ENCODE results near the gene NOC2L.
"Not testable (repeated sequence)": the region's sequence is repeated elsewhere in the genome, so short reads cannot be mapped to it uniquely, and the experiment has no call there.

Gene NOC2L

DNA sequence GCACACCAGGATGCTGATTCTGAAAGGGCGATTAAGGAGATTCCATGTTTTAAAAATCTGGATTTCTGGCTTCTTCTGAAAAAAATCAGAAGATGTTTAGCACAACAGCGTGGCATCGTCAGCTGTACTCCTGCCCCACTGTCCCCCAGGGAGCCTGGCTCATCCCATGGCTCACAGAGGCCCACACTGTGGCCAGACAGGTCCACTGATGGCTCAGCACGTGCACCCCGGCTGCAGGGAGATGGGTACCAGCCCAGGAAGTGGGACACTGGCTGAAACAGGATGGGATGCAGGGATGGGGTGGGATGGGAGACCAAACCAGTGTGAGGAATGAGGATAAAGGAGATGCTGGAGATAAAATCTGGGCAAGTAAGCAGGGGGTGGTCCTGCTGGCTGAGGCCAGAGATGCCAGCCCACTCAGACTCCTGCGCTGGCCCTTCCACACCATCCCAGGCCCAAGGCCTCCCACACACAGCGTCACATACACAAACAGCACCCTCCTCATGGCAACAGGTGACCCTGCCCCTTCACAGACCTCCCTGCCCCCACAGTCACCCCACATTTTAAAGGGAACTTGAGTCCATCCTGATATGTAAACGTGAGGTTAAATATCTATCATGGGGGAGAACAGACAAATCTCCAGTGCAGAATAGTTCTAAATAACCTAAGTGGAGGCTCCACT, 59.3 kb downstream of the NOC2L start:
- WGBS (ENCODE audit: insufficient coverage): 93% methylated on average over 7 of the region's 8 CpGs
- H3K36me3 ChIP-seq (ENCODE audit: control insufficient read depth in 4 of 4, insufficient read depth in 4 of 4, low read length in 3 of 4): no peaks in the 10 kb centered on the region
- H3K27ac ChIP-seq (ENCODE audit: insufficient read depth in 1 of 2, low read depth in 1 of 2, low read length in 2 of 2, poor library complexity in 1 of 2, severe bottlenecking in 2 of 2): no peak overlapping the region
- peaks cover 0 to 30% (median 21%) of the 10 kb centered on the region in 4 experiments for H3K4me1 ChIP-seq (ENCODE audit: control extremely low read depth in 1 of 4, control insufficient read depth in 4 of 4, insufficient read depth in 4 of 4, low read length in 3 of 4)
- H3K4me3 ChIP-seq (ENCODE audit: control insufficient read depth in 1 of 7, extremely low read depth in 1 of 7, insufficient read depth in 4 of 7, low read depth in 2 of 7, low read length in 6 of 7): no peak overlapping the region
- peaks cover 0 to 2% (median 0%) of the 10 kb centered on the region in 5 experiments for H3K9me3 ChIP-seq (ENCODE audit: control extremely low read depth in 1 of 5, control insufficient read depth in 4 of 5, insufficient read depth in 2 of 5, low read depth in 1 of 5, low read length in 4 of 5)
- ChIA-PET POLR2A (no interaction called here), CTCF (interaction anchor here (0.9 kb wide), 1 partner anchor 13 kb away, joined by 3 read pairs; no protein-coding TSS in a partner anchor)
- peaks cover 0 to 39% (median 5%) of the 10 kb centered on the region in 5 experiments for H3K27me3 ChIP-seq (replicated peaks in 2 of 5; ENCODE audit: control insufficient read depth in 4 of 5, insufficient read depth in 5 of 5, low read length in 4 of 5)
- DNase-seq: no peak

DNA sequence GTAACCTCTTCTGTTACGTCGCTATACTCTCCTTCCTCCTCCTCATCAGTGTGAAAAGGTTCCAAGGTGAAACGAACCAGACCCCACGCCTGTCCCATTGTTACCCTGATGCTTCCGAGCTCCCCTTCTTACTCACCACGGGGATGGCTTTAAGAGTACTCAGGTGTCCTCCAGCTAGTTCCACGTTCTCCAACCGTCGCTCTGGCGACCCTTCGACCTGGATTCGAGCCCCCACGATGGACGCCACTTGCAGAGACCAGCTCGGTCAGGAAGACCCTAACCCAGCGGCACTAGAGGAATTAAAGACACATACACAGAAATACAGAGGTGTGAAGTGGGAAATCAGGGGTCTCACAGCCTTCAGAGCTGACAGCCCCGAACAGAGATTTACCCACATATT, 61.1 kb downstream of the NOC2L start:
- POLR2A ChIA-PET: not testable (repeated sequence)

DNA sequence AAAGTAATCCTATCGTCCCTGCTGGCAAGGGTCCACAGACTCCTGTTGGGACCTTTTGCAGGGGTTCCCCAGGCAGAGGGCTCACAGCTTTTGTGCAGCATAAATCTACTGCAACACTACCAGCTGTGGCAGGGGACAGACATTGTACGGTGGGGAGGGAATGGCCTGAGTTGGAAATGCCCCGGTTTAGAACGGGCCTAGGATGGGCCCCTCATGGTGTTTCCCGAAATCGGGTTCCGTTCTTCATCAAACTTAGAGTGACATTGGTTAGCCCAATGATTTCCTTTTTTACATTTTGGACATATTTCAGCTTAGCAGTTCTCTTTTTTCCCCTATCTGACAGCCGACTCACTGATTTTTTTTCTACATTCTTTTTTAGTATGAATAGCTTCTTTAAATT, 61.8 kb downstream of the NOC2L start:
- WGBS (ENCODE audit: insufficient coverage): 0% methylated on average over 6 of the region's 8 CpGs
- peaks cover 0 to 2% (median 0%) of the 10 kb centered on the region in 5 experiments for H3K9me3 ChIP-seq (ENCODE audit: control extremely low read depth in 1 of 5, control insufficient read depth in 4 of 5, insufficient read depth in 2 of 5, low read depth in 1 of 5, low read length in 4 of 5)
- H3K4me3 ChIP-seq (ENCODE audit: control insufficient read depth in 1 of 7, extremely low read depth in 1 of 7, insufficient read depth in 4 of 7, low read depth in 2 of 7, low read length in 6 of 7): peak overlapping the region in 1 of 7 experiments; percentile 52
- H3K4me1 ChIP-seq (ENCODE audit: control extremely low read depth in 1 of 4, control insufficient read depth in 4 of 4, insufficient read depth in 4 of 4, low read length in 3 of 4): peaks cover 0 to 30% (median 21%) of the 10 kb centered on the region in 4 experiments
- peak; percentile 55 to 84 (median 80) for DNase-seq
- no peaks in the 10 kb centered on the region for H3K36me3 ChIP-seq (ENCODE audit: control insufficient read depth in 4 of 4, insufficient read depth in 4 of 4, low read length in 3 of 4)
- no peak overlapping the region for H3K27ac ChIP-seq (ENCODE audit: insufficient read depth in 1 of 2, low read depth in 1 of 2, low read length in 2 of 2, poor library complexity in 1 of 2, severe bottlenecking in 2 of 2)
- H3K27me3 ChIP-seq (replicated peaks in 2 of 5; ENCODE audit: control insufficient read depth in 4 of 5, insufficient read depth in 5 of 5, low read length in 4 of 5): peaks cover 0 to 25% (median 4%) of the 10 kb centered on the region in 5 experiments
- CTCF ChIA-PET: interaction anchor here (1.1 to 2.0 kb wide), 3 partner anchors 10 to 29 kb away, joined by 3 to 7 read pairs (median 5); no protein-coding TSS in a partner anchor
- POLR2A ChIA-PET: no interaction called here

More for the DNA sequence above, 61.1 kb downstream of the NOC2L start:
- CTCF ChIA-PET: interaction anchor here (1.1 to 2.0 kb wide), 3 partner anchors 9 to 29 kb away, joined by 3 to 7 read pairs (median 5); no protein-coding TSS in a partner anchor
- 31% methylated on average over 9 of the region's 17 CpGs for WGBS (ENCODE audit: insufficient coverage)
- H3K27me3 ChIP-seq (replicated peaks in 2 of 5; ENCODE audit: control insufficient read depth in 4 of 5, insufficient read depth in 5 of 5, low read length in 4 of 5): peaks cover 0 to 28% (median 5%) of the 10 kb centered on the region in 5 experiments
- H3K4me1 ChIP-seq (ENCODE audit: control extremely low read depth in 1 of 4, control insufficient read depth in 4 of 4, insufficient read depth in 4 of 4, low read length in 3 of 4): peaks cover 0 to 30% (median 21%) of the 10 kb centered on the region in 4 experiments
- not testable (repeated sequence) for H3K27ac ChIP-seq (ENCODE audit: insufficient read depth in 1 of 2, low read depth in 1 of 2, low read length in 2 of 2, poor library complexity in 1 of 2, severe bottlenecking in 2 of 2); H3K9me3 ChIP-seq (ENCODE audit: control extremely low read depth in 1 of 5, control insufficient read depth in 4 of 5, insufficient read depth in 2 of 5, low read depth in 1 of 5, low read length in 4 of 5); H3K36me3 ChIP-seq (ENCODE audit: control insufficient read depth in 4 of 4, insufficient read depth in 4 of 4, low read length in 3 of 4); DNase-seq
- peak overlapping the region in 2 of 7 experiments; percentile 11 to 16 for H3K4me3 ChIP-seq (ENCODE audit: control insufficient read depth in 1 of 7, extremely low read depth in 1 of 7, insufficient read depth in 4 of 7, low read depth in 2 of 7, low read length in 6 of 7)

Measured in common myeloid progenitor, CD34-positive (primary cell).